Dermis blood vessel endothelial cell (primary cell): Measurements from ENCODE around the gene SNX6. TPM values are rescaled to one million over a fixed set of nuclear protein-coding genes. Genes with fewer than 3 reads are reported as not detected.
A peak's percentile ranks its signal among the peaks of the same experiment; 100 is the strongest.

Source experiments
- DNase-seq: peaks from one replicate; pipeline ENCODE4 v3.0.0; 2010
- total RNA-seq: library from RNA; depleted of rRNA; stranded (reverse); fragments of >200 nt; gene quantifications from 2 replicates; pipeline ENCODE4 v1.2.3, GENCODE V29; 2014

SNX6 gene
- total RNA-seq, 1 donor from 2014 or later = 178 TPM

DNA sequence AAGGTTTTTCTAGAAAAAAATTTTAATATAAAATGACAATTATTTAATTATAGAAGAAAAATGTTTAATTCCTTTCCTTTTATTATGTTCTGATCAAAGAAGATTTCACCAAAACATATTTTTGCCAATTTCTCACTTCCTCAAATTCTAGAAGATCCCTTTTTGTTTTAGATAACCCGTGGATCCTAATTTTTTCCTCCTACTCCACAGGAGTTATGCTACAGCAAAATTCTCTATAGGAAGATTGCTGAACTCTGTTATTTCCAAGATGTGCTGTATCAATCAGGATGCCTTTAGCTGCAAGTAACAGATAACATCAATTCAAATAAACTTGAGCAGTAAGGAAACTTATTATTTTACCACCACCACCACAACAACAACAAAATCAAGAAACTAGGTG is 3.8 kb upstream of the SNX6 start:
- no peak for DNase-seq

- DNase-seq = no peak
Observed at GRCh38 chr14:34632411-34632978, 2.5 kb upstream of the SNX6 start.

GRCh38 chr14:34629344-34629656 is 648 bp downstream of the SNX6 start:
- DNase-seq = no peak

DNA sequence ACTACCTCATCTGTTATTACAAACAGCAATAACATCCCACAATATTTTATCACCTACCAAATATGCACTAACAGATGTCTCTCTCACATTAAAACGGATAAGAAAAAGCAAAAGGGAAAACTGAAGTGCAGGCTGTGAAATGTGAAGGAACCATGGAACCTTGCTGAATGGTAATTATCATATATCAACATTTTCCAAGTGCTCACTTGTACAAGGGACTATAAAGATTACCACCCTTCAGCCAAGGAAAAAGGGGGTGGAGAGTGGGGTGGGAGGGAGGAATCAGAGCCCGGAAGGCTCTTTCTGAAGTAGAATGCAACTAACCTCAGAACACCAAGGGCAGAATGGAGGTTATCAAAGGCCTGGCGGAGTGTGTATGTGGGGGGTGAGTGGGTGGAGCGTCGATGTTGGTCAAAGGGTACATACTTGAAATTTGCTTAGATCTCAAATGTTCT is 1.2 kb downstream of the SNX6 start:
- peak; percentile 38 for DNase-seq

DNA sequence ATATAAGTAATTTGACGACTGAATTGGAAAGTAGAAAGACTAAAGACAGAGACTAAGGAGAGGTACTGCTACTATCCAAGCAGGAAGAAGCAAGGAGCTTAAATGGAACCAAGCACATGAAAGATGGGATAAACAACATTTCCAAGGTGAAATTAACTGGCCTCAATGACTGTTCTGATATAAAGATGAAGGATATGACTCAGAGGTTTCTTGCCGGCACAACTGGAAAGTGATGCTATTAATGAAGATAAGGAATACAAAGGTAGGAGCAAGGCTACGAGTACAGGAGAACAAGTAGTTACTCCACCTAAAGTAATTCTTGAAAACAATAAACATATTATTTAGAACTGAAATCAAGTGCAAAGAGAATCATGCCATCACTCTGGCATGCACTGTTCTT is 6.4 kb downstream of the SNX6 start:
- DNase-seq = peak; percentile 68

- no peak for DNase-seq
Observed at GRCh38 chr14:34620839-34621238, 9.1 kb downstream of the SNX6 start.

- DNase-seq = no peak
Observed at GRCh38 chr14:34620115-34620514, 9.8 kb downstream of the SNX6 start.

- DNase-seq = no peak
Observed at GRCh38 chr14:34619471-34619870, 10.5 kb downstream of the SNX6 start.

- no peak for DNase-seq
Observed at GRCh38 chr14:34616360-34616759, 13.6 kb downstream of the SNX6 start.

- no peak for DNase-seq
Observed at GRCh38 chr14:34615507-34615906, 14.4 kb downstream of the SNX6 start.

DNA sequence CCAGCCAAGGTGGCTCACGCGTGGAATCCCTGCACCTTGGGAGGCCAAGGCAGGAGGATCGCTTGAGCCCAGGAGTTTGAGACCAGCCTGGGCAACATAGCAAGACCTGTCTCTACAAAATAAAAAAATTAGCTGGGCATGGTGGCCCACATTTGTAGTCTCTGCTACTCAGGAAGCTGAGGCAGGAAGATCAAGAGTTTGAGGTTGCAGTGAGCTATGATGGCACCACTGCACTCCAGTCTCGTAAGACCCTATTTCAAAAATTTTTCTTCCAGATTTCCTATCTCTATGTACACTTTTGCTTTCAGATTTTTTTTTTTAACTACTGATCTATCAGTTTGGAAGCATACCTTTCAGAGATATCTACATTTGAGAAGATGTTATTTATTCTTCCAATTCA is 15.3 kb downstream of the SNX6 start:
- no peak for DNase-seq

GRCh38 chr14:34610101-34610500 is 19.8 kb downstream of the SNX6 start:
- no peak for DNase-seq

GRCh38 chr14:34605461-34605860 is 24.5 kb downstream of the SNX6 start:
- DNase-seq = no peak

DNA sequence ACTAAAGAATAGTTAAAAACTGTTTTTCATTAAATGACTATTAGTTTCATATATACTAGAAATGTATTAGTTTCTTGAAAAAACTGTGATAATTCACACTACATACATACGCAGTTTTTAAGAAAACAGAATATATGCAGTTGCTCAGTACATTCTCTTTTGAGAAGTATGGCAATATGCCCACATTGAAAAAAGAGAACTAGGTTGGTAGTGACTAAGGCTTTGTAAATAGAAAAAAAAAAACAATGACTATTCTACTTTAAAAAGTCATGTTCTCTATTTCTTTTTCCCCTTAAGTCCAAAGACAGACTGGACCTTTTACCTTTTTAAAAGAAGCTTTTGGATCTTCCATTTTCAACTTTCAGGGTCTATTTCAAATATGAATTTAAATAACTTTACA is 25.0 kb downstream of the SNX6 start:
- peak; percentile 17 for DNase-seq

GRCh38 chr14:34596891-34597290 is 33.1 kb downstream of the SNX6 start:
- no peak for DNase-seq

DNA sequence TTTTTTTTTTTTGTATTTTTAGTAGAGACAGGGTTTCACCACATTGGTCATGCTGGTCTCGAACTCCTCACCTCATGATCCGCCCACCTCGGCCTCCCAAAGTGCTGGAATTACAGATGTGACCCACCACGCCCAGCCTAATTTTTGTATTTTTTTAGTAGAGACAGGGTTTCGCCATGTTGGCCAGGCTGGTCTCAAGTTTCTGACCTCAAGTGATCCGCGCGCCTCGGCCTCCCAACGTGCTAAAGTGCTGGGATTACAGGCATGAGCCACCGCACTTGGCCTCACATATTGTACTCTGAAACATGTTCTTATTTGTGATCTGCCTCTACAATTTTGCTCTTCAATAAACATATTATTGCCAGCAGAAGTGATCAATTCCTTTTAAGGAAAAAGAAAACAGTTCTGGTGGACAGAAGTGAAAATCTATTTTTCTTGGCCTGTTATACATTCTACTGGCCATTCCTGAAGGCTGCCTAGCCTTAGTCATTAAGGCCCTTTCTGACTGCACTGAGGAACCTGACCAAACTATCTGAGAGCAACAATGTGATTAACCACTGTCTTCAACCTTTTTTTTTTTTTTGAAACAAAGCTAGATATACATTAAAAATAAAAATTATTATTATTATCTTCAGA is 36.1 kb downstream of the SNX6 start:
- DNase-seq = no peak

GRCh38 chr14:34592623-34593022 is 37.3 kb downstream of the SNX6 start:
- no peak for DNase-seq

GRCh38 chr14:34583525-34583924 is 46.4 kb downstream of the SNX6 start:
- DNase-seq = no peak

- no peak for DNase-seq
Observed at GRCh38 chr14:34582117-34582680, 47.7 kb downstream of the SNX6 start.

GRCh38 chr14:34580381-34580780 is 49.6 kb downstream of the SNX6 start:
- no peak for DNase-seq

GRCh38 chr14:34571771-34572170 is 58.2 kb downstream of the SNX6 start:
- no peak for DNase-seq

DNA sequence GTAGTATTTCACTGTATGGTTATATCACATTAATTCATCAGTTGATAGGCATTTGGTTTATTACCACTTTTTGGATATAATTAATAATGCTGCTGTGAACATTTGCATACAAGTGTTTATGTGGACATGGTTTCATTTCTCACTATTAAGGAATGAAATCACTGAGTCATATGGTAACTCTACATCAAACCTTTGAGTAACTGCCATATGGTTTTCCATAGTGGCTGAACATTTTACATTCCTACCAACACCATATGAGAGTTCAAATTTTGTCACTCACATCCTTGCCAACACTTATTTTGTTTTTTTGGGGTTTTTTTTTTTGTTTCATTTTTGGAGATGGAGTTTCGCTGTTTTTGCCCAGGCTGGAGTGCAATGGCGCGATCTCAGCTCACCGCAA is 60.2 kb downstream of the SNX6 start:
- no peak for DNase-seq

DNA sequence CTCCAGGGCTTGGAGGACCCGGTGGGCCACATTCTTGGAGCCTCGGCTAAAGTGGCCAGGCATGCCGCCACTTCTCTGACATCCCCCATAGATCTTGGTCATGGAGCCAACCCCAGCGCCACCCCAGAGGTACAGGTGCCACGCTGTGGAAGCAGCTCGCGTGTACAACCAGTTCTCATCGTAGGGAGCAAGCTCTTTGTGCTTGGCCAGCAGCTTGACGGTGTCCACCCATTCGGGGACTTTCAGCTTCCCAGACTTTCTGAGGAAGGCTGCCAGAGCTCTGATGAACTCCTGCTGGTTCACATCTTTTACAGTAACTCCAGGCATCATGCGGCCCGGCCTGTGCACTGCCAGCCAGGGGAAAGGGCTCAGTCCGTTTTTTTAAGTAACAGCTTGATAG is 61.1 kb downstream of the SNX6 start:
- no peak for DNase-seq

DNA sequence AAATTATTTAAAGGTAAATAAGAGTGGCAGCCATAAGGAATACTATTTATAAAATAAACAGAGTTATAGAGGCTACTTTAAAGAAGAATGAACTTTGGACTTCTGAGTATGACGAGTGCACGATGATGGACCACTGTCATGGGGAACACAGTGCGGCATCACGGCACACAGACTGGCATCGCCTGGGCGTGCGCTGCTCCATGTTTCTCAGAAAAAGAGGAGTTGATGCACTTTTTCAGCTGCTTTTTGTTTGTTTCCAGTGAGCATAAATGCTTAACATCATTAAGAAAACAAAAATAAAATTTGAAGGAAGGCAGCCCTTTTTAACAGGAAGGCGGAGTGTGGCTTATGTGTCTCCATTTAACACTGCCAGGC is 67.2 kb downstream of the SNX6 start:
- DNase-seq = no peak
